HepG2 (cell line): ENCODE data around the gene KMT2B. TPM values are rescaled to one million over a fixed set of nuclear protein-coding genes. Genes with fewer than 3 reads are reported as not detected.
A peak's percentile ranks its signal among the peaks of the same experiment; 100 is the strongest.

Experiments
- ATAC-seq: fragments of 200-7000 bp; cut with Tn5 transposase; 3 replicates; pipeline ENCODE4 v1.9.1; 2020; ENCODE audit warnings: mild to moderate bottlenecking, moderate library complexity
- BruUV-seq: library from RNA; stranded (reverse); fragments of 400-500 nt; replicated peaks from 2 replicates; lab custom pipeline; 2021; lab: Mats Ljungman, UMichigan
- CTCF ChIA-PET: fragments of 300-600 bp; formaldehyde crosslinking; extraction: SDS; loops from one replicate; lab custom pipeline; 2021; ENCODE audit warnings: low total read pairs, inconsistent platforms, low intra/inter-chr PET ratio; lab: Yijun Ruan, JAX
- POLR2A ChIA-PET: fragments of 350-600 bp; sonication (Branson Sonifier 250); formaldehyde crosslinking; loops from one replicate; lab custom pipeline; 2020; ENCODE audit warnings: antibody characterized with exemption, inconsistent platforms; lab: Yijun Ruan, JAX
- DNase-seq: peaks from one replicate; pipeline ENCODE4 v3.0.0-alpha.2; 2015; ENCODE audit warnings: low spot score
- FAIRE-seq: peaks from 3 replicates; lab custom pipeline; 2011; peaks lifted over from hg19 to GRCh38; lab: Jason Lieb, UNC
- H2AFZ ChIP-seq: one replicate; pipeline ENCODE4 v1.6.1; 2011; ENCODE audit warnings: low read length, inconsistent platforms
- H3K27ac ChIP-seq: fragments of 300-600 bp; 3 replicates; pipeline ENCODE4 v1.8.0; 2011; ENCODE audit warnings: mixed run types, mild to moderate bottlenecking, mixed read lengths, low read length, inconsistent platforms; ENCODE audit not compliant: insufficient read depth; ENCODE audit errors: extremely low read length
- H3K27me3 ChIP-seq, 2 experiments: fragments of 200-600 bp in 1 of 2; 2 replicates in 1 of 2; 3 replicates in 1 of 2; pipeline versions ENCODE4 v1.6.0 to v1.8.0; 2011; ENCODE audit warnings: low read length in 2 of 2, mild to moderate bottlenecking in 2 of 2, moderate library complexity in 2 of 2, inconsistent platforms in 1 of 2; ENCODE audit not compliant: insufficient read depth in 2 of 2, control insufficient read depth in 1 of 2
- H3K36me3 ChIP-seq, 2 experiments: fragments of 200-600 bp in 1 of 2; replicated peaks in 1 of 2; 2 replicates in 1 of 2; 3 replicates in 1 of 2; pipeline versions ENCODE4 v1.5.1 to v1.8.0; 2011; ENCODE audit warnings: low read length in 2 of 2, inconsistent platforms in 1 of 2; ENCODE audit not compliant: insufficient read depth in 2 of 2, control insufficient read depth in 1 of 2
- H3K4me1 ChIP-seq: 2 replicates; pipeline ENCODE4 v1.5.1; 2012; ENCODE audit warnings: low read length, inconsistent platforms; ENCODE audit not compliant: insufficient read depth
- H3K4me2 ChIP-seq: 2 replicates; pipeline ENCODE4 v1.6.0; 2011; ENCODE audit warnings: low read depth, low read length, inconsistent platforms
- H3K4me3 ChIP-seq, 3 experiments: fragments of 200-600 bp in 1 of 3; sonication (generic), shearing (Covaris generic) in 1 of 3; replicated peaks in 1 of 3; 2 replicates each; pipeline ENCODE4 v1.5.1; 2011 to 2016; ENCODE audit warnings: low read length in 3 of 3, inconsistent platforms in 2 of 3, low read depth in 2 of 3, mild to moderate bottlenecking in 2 of 3, control low read depth in 1 of 3, mixed read lengths in 1 of 3; ENCODE audit not compliant: insufficient read depth in 1 of 3
- H3K79me2 ChIP-seq: one replicate; pipeline ENCODE4 v1.6.1; 2011; ENCODE audit warnings: low read length, inconsistent platforms; ENCODE audit not compliant: insufficient read depth
- H3K9ac ChIP-seq: 2 replicates; pipeline ENCODE4 v1.6.0; 2011; ENCODE audit warnings: mild to moderate bottlenecking, low read depth, low read length, inconsistent platforms; ENCODE audit not compliant: insufficient read depth
- H3K9me3 ChIP-seq: 2 replicates; pipeline ENCODE4 v1.5.1; 2012; ENCODE audit warnings: mild to moderate bottlenecking, low read length
- H4K20me1 ChIP-seq: 2 replicates; pipeline ENCODE4 v1.6.0; 2011; ENCODE audit warnings: inconsistent platforms, mild to moderate bottlenecking, low read length, moderate library complexity; ENCODE audit not compliant: insufficient read depth
- KDM3A ChIP-seq: IDR thresholded peaks from 2 replicates; pipeline ENCODE4 v1.6.1; 2018; ENCODE audit warnings: low read depth, missing compliant biosample characterization
- KDM5B ChIP-seq: sonication (generic); formaldehyde crosslinking; IDR thresholded peaks from 2 replicates; pipeline ENCODE4 v1.4.0; 2020; ENCODE audit warnings: missing genetic modification reagents, mild to moderate bottlenecking, borderline replicate concordance
- MIXL1 ChIP-seq: IDR thresholded peaks from 2 replicates; pipeline ENCODE4 v1.6.1; 2016
- POLR2AphosphoS5 ChIP-seq: IDR thresholded peaks from 2 replicates; pipeline ENCODE4 v1.6.1; 2012; ENCODE audit warnings: low read depth, low read length
- RARA ChIP-seq: IDR thresholded peaks from 2 replicates; pipeline ENCODE4 v1.6.1; 2016; ENCODE audit warnings: missing genetic modification reagents, missing compliant biosample characterization
- SOX13 ChIP-seq, 3 experiments: fragments of 450-650 bp in 1 of 3; sonication (generic) in 1 of 3; formaldehyde crosslinking in 1 of 3; IDR thresholded peaks in 2 of 3; conservative IDR thresholded peaks in 1 of 3; 2 replicates each; pipeline versions ENCODE4 v1.5.0 to v1.6.1; 2016 to 2020; ENCODE audit warnings: antibody characterized with exemption in 1 of 3, mild to moderate bottlenecking in 1 of 3, missing compliant biosample characterization in 1 of 3, missing genetic modification reagents in 1 of 3, moderate library complexity in 1 of 3
- ZFX ChIP-seq: sonication (generic); formaldehyde crosslinking; IDR thresholded peaks from 2 replicates; pipeline ENCODE4 v1.4.0; 2020; ENCODE audit warnings: mild to moderate bottlenecking, low read depth, missing genetic modification reagents, moderate library complexity
- ZNF274 ChIP-seq: sonication (generic); formaldehyde crosslinking; IDR thresholded peaks from 2 replicates; pipeline ENCODE4 v1.5.1; 2020; ENCODE audit warnings: mild to moderate bottlenecking, missing genetic modification reagents
- ZNF709 ChIP-seq: sonication (generic); formaldehyde crosslinking; IDR thresholded peaks from 2 replicates; pipeline ENCODE4 v1.5.0; 2020; ENCODE audit warnings: mild to moderate bottlenecking, missing genetic modification reagents
- ZNF878 ChIP-seq: sonication (generic); formaldehyde crosslinking; IDR thresholded peaks from 2 replicates; pipeline ENCODE4 v1.8.1; 2023; ENCODE audit warnings: mild to moderate bottlenecking, missing genetic modification reagents, moderate library complexity
- WGBS: methylation state at CpG from one replicate; pipeline ENCODE4 v1.1.6; 2017; ENCODE audit warnings: low lambda C conversion rate; 5-methylcytosine and 5-hydroxymethylcytosine counted together
- in situ Hi-C: cut with HindIII; loops from 2 replicates; pipeline ENCODE4 v1.10.0; 2017; ENCODE audit warnings: low pct_unique_long_range_greater_than_20kb; ENCODE audit not compliant: extremely low pct_ligation_motif_present
- intact Hi-C: fragments of 100-400 bp; cut with micrococcal nuclease; formaldehyde crosslinking; loops from one replicate; pipeline ENCODE4 v1.10.0; 2022; ENCODE audit not compliant: unreplicated experiment
- polyA plus RNA-seq, 8 experiments: library from polyadenylated mRNA; depleted of rRNA in 3 of 8; stranded (reverse) in 7 of 8; unstranded in 1 of 8; fragments of >200 nt; fragmentation: Illumina TruSeq in 4 of 8; extraction: Trizol in 4 of 8; gene quantifications; 2 replicates each; pipeline versions ENCODE4 v1.2.1 to v1.2.3, GENCODE V29; 2011 to 2016; ENCODE audit warnings: low read depth in 4 of 8, missing spikeins in 1 of 8, mixed read lengths in 1 of 8; ENCODE audit not compliant: insufficient read depth in 1 of 8
- total RNA-seq, 5 experiments: library from RNA; depleted of rRNA; stranded (reverse); fragments of >200 nt; fragmentation: Illumina TruSeq; extraction: Trizol; gene quantifications; 2 replicates each; pipeline ENCODE4 v1.2.3, GENCODE V29; 2016; ENCODE audit warnings: low read depth in 1 of 5
- TF ChIP-seq, protein P1 (sequence below), 2 experiments: sonication (generic) in 1 of 2; formaldehyde crosslinking in 1 of 2; IDR thresholded peaks; 2 replicates each; pipeline versions ENCODE4 v1.4.0 to v1.6.1; 2018 to 2020; ENCODE audit warnings: missing genetic modification reagents in 2 of 2, borderline replicate concordance in 1 of 2, low read depth in 1 of 2, mild to moderate bottlenecking in 1 of 2, missing biosample characterization in 1 of 2
- TF ChIP-seq, protein P2 (sequence below): sonication (generic); formaldehyde crosslinking; IDR thresholded peaks from 2 replicates; pipeline ENCODE4 v1.5.0; 2020; ENCODE audit warnings: mild to moderate bottlenecking, low read depth, missing genetic modification reagents, borderline replicate concordance
- TF ChIP-seq, protein P3 (sequence below): IDR thresholded peaks from 2 replicates; pipeline ENCODE4 v1.6.1; 2016; ENCODE audit warnings: low read depth, control low read depth
- TF ChIP-seq, protein P4 (sequence below): sonication (generic); formaldehyde crosslinking; IDR thresholded peaks from 2 replicates; pipeline ENCODE4 v1.8.1; 2022; ENCODE audit warnings: mild to moderate bottlenecking, missing genetic modification reagents
- TF ChIP-seq, protein P5 (sequence below): sonication (generic); formaldehyde crosslinking; IDR thresholded peaks from 2 replicates; pipeline ENCODE4 v1.4.0; 2020; ENCODE audit warnings: missing genetic modification reagents

The KMT2B gene
- total and polyA plus RNA-seq, 2 of the 13 experiments (the other 11 are each of a cell fraction or from before 2014, with no cell fraction given): 6.2 to 16.9 TPM

DNA sequence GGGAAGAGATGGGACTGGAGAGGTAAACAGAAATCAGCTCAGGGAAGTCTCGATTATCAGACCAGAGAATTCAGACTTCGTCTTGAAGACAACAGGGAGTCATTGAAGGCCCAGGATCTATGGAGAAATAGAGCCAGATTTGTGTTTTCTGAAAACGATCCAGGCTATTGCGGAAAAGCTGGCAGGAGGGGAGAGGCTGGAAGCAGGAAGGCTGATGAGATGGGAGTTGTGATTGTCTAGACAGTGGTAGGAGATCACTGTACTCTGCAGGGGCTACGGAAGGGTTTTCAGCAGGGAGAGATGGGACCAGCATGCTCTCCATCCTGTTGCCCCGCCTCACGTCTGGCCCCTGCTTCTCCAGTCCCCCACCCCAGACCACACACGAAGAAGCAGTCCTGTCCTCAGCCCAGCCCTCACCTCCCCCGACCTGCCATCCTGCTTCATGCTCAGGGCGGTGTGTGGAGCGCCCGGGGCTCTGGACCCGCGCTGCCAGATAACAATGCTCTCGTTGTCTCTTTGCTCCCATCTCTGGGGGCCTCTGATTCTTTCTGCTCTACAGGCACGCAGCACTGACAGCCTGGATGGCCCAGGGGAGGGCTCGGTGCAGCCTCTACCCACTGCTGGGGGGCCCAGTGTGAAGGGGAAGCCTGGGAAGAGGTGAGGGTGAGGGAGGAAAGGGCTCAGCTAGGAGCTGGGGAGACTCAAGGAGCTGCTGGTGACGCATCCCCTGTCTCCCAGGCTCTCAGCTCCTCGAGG, 59.5 kb downstream of the KMT2B start:
- Histone ChIP-seq H4K20me1 (no peaks in the 10 kb centered on the region), H3K79me2 (no peaks in the 10 kb centered on the region), H2AFZ (no peak overlapping the region), H3K27me3 (no peaks in the 10 kb centered on the region), H3K36me3 (peaks cover 0 to 2% of the 10 kb centered on the region in 2 experiments; a peak in 2 of 5 replicates), H3K4me3 (peak overlapping the region in 1 of 3 experiments; percentile 55; a peak in 3 of 6 replicates), H3K4me1 (peaks cover 36% of the 10 kb centered on the region), H3K9me3 (no peaks in the 10 kb centered on the region), H3K9ac (0 out of 2 replicates have a peak overlapping the region, but pooled peaks have one; percentile 11), H3K27ac (no peak overlapping the region), H3K4me2 (peak overlapping the region; percentile 89)
- in situ Hi-C loops (no loop called here), intact Hi-C loops (loop anchor here (5.0 kb wide), 1 partner anchor 35 kb away; the partner anchor contains the start of gene PRODH2)
- DNase-seq: peak; percentile 46
- peak; percentile 68 for ATAC-seq
- BruUV-seq: no TSS peak
- FAIRE-seq: no peak
- ChIA-PET CTCF (no interaction called here), POLR2A (interaction anchor here (1.0 to 1.8 kb wide), 4 partner anchors 9 to 37 kb away, joined by 3 to 6 read pairs (median 3); partner anchors contain the start of genes LIN37, PSENEN and U2AF1L4)
- WGBS: 19% methylated on average over 18 of the region's 19 CpGs
- TF ChIP-seq, protein P1, sequence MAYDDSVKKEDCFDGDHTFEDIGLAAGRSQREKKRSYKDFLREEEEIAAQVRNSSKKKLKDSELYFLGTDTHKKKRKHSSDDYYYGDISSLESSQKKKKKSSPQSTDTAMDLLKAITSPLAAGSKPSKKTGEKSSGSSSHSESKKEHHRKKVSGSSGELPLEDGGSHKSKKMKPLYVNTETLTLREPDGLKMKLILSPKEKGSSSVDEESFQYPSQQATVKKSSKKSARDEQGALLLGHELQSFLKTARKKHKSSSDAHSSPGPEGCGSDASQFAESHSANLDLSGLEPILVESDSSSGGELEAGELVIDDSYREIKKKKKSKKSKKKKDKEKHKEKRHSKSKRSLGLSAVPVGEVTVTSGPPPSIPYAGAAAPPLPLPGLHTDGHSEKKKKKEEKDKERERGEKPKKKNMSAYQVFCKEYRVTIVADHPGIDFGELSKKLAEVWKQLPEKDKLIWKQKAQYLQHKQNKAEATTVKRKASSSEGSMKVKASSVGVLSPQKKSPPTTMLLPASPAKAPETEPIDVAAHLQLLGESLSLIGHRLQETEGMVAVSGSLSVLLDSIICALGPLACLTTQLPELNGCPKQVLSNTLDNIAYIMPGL (CRISPR knock-in tag; IDR thresholded peaks at IDR 0.05; ENCODE audit: borderline replicate concordance in 1 of 2, low read depth in 1 of 2): no peak
- TF ChIP-seq MIXL1 (CRISPR knock-in tag): no peak
- no peak for TF ChIP-seq KDM5B (CRISPR knock-in tag)
- TF ChIP-seq ZFX: 0 out of 2 replicates have a peak, but pooled peaks have one; percentile 13
- no peak for TF ChIP-seq KDM3A (CRISPR knock-in tag)
- TF ChIP-seq SOX13 (IDR thresholded peaks at IDR 0.05): no peak
- TF ChIP-seq SOX13 (CRISPR knock-in tag; conservative IDR thresholded peaks at IDR 0.05 in 1 of 2, IDR thresholded peaks at IDR 0.05 in 1 of 2): peak in 1 of 2 experiments; percentile 56; a peak in 2 of 4 replicates
- no peak for TF ChIP-seq POLR2AphosphoS5
- TF ChIP-seq, protein P2, sequence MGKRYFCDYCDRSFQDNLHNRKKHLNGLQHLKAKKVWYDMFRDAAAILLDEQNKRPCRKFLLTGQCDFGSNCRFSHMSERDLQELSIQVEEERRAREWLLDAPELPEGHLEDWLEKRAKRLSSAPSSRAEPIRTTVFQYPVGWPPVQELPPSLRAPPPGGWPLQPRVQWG (CRISPR knock-in tag): no peak
- TF ChIP-seq, protein P3, sequence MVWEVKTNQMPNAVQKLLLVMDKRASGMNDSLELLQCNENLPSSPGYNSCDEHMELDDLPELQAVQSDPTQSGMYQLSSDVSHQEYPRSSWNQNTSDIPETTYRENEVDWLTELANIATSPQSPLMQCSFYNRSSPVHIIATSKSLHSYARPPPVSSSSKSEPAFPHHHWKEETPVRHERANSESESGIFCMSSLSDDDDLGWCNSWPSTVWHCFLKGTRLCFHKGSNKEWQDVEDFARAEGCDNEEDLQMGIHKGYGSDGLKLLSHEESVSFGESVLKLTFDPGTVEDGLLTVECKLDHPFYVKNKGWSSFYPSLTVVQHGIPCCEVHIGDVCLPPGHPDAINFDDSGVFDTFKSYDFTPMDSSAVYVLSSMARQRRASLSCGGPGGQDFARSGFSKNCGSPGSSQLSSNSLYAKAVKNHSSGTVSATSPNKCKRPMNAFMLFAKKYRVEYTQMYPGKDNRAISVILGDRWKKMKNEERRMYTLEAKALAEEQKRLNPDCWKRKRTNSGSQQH (CRISPR knock-in tag): 0 out of 2 replicates have a peak, but pooled peaks have one; percentile 30
- TF ChIP-seq ZNF878 (CRISPR knock-in tag): no peak
- TF ChIP-seq RARA: no peak
- TF ChIP-seq, protein P4, sequence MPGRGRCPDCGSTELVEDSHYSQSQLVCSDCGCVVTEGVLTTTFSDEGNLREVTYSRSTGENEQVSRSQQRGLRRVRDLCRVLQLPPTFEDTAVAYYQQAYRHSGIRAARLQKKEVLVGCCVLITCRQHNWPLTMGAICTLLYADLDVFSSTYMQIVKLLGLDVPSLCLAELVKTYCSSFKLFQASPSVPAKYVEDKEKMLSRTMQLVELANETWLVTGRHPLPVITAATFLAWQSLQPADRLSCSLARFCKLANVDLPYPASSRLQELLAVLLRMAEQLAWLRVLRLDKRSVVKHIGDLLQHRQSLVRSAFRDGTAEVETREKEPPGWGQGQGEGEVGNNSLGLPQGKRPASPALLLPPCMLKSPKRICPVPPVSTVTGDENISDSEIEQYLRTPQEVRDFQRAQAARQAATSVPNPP (CRISPR knock-in tag): no peak
- TF ChIP-seq ZNF274 (CRISPR knock-in tag): no peak
- TF ChIP-seq ZNF709: no peak
- TF ChIP-seq, protein P5, sequence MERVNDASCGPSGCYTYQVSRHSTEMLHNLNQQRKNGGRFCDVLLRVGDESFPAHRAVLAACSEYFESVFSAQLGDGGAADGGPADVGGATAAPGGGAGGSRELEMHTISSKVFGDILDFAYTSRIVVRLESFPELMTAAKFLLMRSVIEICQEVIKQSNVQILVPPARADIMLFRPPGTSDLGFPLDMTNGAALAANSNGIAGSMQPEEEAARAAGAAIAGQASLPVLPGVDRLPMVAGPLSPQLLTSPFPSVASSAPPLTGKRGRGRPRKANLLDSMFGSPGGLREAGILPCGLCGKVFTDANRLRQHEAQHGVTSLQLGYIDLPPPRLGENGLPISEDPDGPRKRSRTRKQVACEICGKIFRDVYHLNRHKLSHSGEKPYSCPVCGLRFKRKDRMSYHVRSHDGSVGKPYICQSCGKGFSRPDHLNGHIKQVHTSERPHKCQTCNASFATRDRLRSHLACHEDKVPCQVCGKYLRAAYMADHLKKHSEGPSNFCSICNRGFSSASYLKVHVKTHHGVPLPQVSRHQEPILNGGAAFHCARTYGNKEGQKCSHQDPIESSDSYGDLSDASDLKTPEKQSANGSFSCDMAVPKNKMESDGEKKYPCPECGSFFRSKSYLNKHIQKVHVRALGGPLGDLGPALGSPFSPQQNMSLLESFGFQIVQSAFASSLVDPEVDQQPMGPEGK (CRISPR knock-in tag): peak; percentile 94
